Neural cell (in vitro differentiated cells): ENCODE data around the gene SYVN1. TPM values are rescaled to one million over a fixed set of nuclear protein-coding genes. Genes with fewer than 3 reads are reported as not detected.

Experiments
- H2AFZ ChIP-seq: fragments of 200-600, 300-800 bp; sonication (generic), shearing (Covaris generic); 2 replicates; pipeline ENCODE4 v1.6.0; 2014; ENCODE audit warnings: low read depth, mild to moderate bottlenecking, antibody characterized with exemption, low read length, moderate library complexity
- H3F3A ChIP-seq: fragments of 200-600 bp; shearing (Covaris generic); 2 replicates; pipeline ENCODE4 v1.6.1; 2016; ENCODE audit warnings: mild to moderate bottlenecking, moderate library complexity, mixed read lengths, antibody characterized with exemption, low read length; ENCODE audit not compliant: insufficient read depth, poor library complexity, severe bottlenecking
- H3K27ac ChIP-seq: fragments of 200-600, 300-800 bp; sonication (generic), shearing (Covaris generic); 2 replicates; pipeline ENCODE4 v1.5.1; 2014; ENCODE audit warnings: mild to moderate bottlenecking, low read length, moderate library complexity
- H3K27me3 ChIP-seq: fragments of 300-800, 200-600 bp; sonication (generic), shearing (Covaris generic); 2 replicates; pipeline ENCODE4 v1.6.0; 2014; ENCODE audit warnings: mild to moderate bottlenecking, low read depth, low read length, moderate library complexity; ENCODE audit not compliant: insufficient read depth
- H3K36me3 ChIP-seq: fragments of 300-800, 200-600 bp; sonication (generic), shearing (Covaris generic); 2 replicates; pipeline ENCODE4 v1.5.1; 2014; ENCODE audit warnings: mild to moderate bottlenecking, antibody characterized with exemption, low read length, moderate library complexity; ENCODE audit not compliant: insufficient read depth
- H3K4me2 ChIP-seq: fragments of 300-800, 200-600 bp; sonication (generic), shearing (Covaris generic); 2 replicates; pipeline ENCODE4 v1.6.0; 2014; ENCODE audit warnings: mild to moderate bottlenecking, low read length
- H3K4me3 ChIP-seq: fragments of 300-800, 200-600 bp; sonication (generic), shearing (Covaris generic); 2 replicates; pipeline ENCODE4 v1.5.1; 2014; ENCODE audit warnings: mild to moderate bottlenecking, low read length, moderate library complexity
- H3K79me2 ChIP-seq: fragments of 200-600 bp; shearing (Covaris generic); replicated peaks from 2 replicates; pipeline ENCODE4 v1.6.0; 2014; ENCODE audit warnings: mild to moderate bottlenecking, low read length, moderate library complexity; ENCODE audit not compliant: insufficient read depth
- H3K9ac ChIP-seq: fragments of 300-800, 200-600 bp; sonication (generic), shearing (Covaris generic); 2 replicates; pipeline ENCODE4 v1.6.1; 2016; ENCODE audit warnings: mild to moderate bottlenecking, low read length, mixed read lengths
- H3K9me2 ChIP-seq: fragments of 200-600 bp; shearing (Covaris generic); 2 replicates; pipeline ENCODE4 v1.6.1; 2016; ENCODE audit warnings: mild to moderate bottlenecking, low read length, mixed read lengths; ENCODE audit not compliant: insufficient read depth
- H3K9me3 ChIP-seq: fragments of 200-600, 300-800 bp; sonication (generic), shearing (Covaris generic); 2 replicates; pipeline ENCODE4 v1.6.1; 2016; ENCODE audit warnings: mild to moderate bottlenecking, mixed run types, low read length, moderate library complexity, mixed read lengths
- H4K20me1 ChIP-seq: fragments of 200-600 bp; shearing (Covaris generic); 2 replicates; pipeline ENCODE4 v1.6.1; 2016; ENCODE audit warnings: mild to moderate bottlenecking, mixed run types; ENCODE audit not compliant: insufficient read depth
- EP300 ChIP-seq: fragments of 450-650 bp; conservative IDR thresholded peaks from 2 replicates; pipeline ENCODE4 v1.6.1; 2014; ENCODE audit warnings: antibody characterized with exemption, mild to moderate bottlenecking, moderate library complexity; ENCODE audit not compliant: poor library complexity, severe bottlenecking
- EZH2 ChIP-seq: fragments of 200-600, 300-800 bp; shearing (Covaris generic), sonication (generic); IDR thresholded peaks from 2 replicates; pipeline ENCODE4 v1.6.1; 2014; ENCODE audit warnings: antibody characterized with exemption, low read length, borderline replicate concordance, mild to moderate bottlenecking; ENCODE audit not compliant: insufficient read depth, poor library complexity, severe bottlenecking
- MXI1 ChIP-seq: fragments of 450-650 bp; conservative IDR thresholded peaks from 2 replicates; pipeline ENCODE4 v1.6.1; 2014; ENCODE audit warnings: antibody characterized with exemption, mild to moderate bottlenecking; ENCODE audit not compliant: poor library complexity, severe bottlenecking
- POLR2AphosphoS5 ChIP-seq: IDR thresholded peaks from 2 replicates; pipeline ENCODE4 v1.6.1; 2012
- RAD21 ChIP-seq: fragments of 450-650 bp; conservative IDR thresholded peaks from 2 replicates; pipeline ENCODE4 v1.6.1; 2014; ENCODE audit warnings: antibody characterized with exemption, mild to moderate bottlenecking, moderate library complexity
- SMC3 ChIP-seq: fragments of 450-650 bp; conservative IDR thresholded peaks from 2 replicates; pipeline ENCODE4 v1.6.1; 2014; ENCODE audit warnings: antibody characterized with exemption, mild to moderate bottlenecking, moderate library complexity; ENCODE audit not compliant: poor library complexity
- TAF1 ChIP-seq: IDR thresholded peaks from 2 replicates; pipeline ENCODE4 v1.6.1; 2012; ENCODE audit warnings: low read depth
- polyA plus RNA-seq: library from polyadenylated mRNA; depleted of rRNA; stranded (reverse); fragments of >200 nt; gene quantifications from 2 replicates; pipeline ENCODE4 v1.2.3, GENCODE V29; 2014
- TF ChIP-seq, protein P1 (sequence below): IDR thresholded peaks from 2 replicates; pipeline ENCODE4 v1.6.1; 2012; ENCODE audit warnings: borderline replicate concordance
- TF ChIP-seq, protein P2 (sequence below): fragments of 450-650 bp; IDR thresholded peaks from 2 replicates; pipeline ENCODE4 v1.5.1; 2014; ENCODE audit warnings: antibody characterized with exemption, mild to moderate bottlenecking, moderate library complexity; ENCODE audit not compliant: poor library complexity, severe bottlenecking

SYVN1 gene
- polyA plus RNA-seq, 1 donor from 2014 or later = 12.8 TPM

DNA sequence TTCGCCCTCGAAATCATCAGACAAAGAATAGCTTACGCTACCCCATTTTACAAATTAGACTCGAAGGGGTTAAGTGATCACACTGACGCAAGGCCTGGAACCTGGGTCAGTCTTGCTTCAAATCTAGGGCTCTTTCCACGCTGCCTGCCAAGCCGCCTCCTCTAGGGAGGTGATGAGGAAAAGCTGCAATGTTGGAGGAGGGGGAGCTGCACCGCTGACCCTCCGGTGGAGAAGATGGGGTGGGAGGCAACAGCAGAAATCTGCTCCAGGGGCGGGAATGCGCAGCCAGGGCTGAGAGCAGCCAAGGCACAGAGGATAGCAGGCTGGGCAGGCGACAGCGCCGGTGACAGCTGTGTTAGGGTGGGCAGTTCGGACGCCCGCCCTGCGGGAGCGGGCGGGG lies 595 bp downstream of the SYVN1 start:
- TF ChIP-seq POLR2AphosphoS5 (no peak), TAF1 (no peak), EZH2 (no peak), RAD21 (no peak)
- TF ChIP-seq, protein P1, sequence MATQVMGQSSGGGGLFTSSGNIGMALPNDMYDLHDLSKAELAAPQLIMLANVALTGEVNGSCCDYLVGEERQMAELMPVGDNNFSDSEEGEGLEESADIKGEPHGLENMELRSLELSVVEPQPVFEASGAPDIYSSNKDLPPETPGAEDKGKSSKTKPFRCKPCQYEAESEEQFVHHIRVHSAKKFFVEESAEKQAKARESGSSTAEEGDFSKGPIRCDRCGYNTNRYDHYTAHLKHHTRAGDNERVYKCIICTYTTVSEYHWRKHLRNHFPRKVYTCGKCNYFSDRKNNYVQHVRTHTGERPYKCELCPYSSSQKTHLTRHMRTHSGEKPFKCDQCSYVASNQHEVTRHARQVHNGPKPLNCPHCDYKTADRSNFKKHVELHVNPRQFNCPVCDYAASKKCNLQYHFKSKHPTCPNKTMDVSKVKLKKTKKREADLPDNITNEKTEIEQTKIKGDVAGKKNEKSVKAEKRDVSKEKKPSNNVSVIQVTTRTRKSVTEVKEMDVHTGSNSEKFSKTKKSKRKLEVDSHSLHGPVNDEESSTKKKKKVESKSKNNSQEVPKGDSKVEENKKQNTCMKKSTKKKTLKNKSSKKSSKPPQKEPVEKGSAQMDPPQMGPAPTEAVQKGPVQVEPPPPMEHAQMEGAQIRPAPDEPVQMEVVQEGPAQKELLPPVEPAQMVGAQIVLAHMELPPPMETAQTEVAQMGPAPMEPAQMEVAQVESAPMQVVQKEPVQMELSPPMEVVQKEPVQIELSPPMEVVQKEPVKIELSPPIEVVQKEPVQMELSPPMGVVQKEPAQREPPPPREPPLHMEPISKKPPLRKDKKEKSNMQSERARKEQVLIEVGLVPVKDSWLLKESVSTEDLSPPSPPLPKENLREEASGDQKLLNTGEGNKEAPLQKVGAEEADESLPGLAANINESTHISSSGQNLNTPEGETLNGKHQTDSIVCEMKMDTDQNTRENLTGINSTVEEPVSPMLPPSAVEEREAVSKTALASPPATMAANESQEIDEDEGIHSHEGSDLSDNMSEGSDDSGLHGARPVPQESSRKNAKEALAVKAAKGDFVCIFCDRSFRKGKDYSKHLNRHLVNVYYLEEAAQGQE = no peak
- TF ChIP-seq, protein P2, sequence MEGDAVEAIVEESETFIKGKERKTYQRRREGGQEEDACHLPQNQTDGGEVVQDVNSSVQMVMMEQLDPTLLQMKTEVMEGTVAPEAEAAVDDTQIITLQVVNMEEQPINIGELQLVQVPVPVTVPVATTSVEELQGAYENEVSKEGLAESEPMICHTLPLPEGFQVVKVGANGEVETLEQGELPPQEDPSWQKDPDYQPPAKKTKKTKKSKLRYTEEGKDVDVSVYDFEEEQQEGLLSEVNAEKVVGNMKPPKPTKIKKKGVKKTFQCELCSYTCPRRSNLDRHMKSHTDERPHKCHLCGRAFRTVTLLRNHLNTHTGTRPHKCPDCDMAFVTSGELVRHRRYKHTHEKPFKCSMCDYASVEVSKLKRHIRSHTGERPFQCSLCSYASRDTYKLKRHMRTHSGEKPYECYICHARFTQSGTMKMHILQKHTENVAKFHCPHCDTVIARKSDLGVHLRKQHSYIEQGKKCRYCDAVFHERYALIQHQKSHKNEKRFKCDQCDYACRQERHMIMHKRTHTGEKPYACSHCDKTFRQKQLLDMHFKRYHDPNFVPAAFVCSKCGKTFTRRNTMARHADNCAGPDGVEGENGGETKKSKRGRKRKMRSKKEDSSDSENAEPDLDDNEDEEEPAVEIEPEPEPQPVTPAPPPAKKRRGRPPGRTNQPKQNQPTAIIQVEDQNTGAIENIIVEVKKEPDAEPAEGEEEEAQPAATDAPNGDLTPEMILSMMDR = no peak
- H4K20me1 ChIP-seq = no peaks in the 10 kb centered on the region
- H3K9me3 ChIP-seq = no peaks in the 10 kb centered on the region
- H3K9me2 ChIP-seq = no peaks in the 10 kb centered on the region
- peak overlapping the region; percentile 97 for H3K9ac ChIP-seq
- peak overlapping the region; percentile 87 for H2AFZ ChIP-seq
- peak overlapping the region; percentile 95 for H3K4me2 ChIP-seq
- no peaks in the 10 kb centered on the region for H3K27me3 ChIP-seq
- no peaks in the 10 kb centered on the region for H3K36me3 ChIP-seq
- peak overlapping the region; percentile 100 for H3K4me3 ChIP-seq
- peaks cover 16% of the 10 kb centered on the region for H3K79me2 ChIP-seq
- H3K27ac ChIP-seq = peak overlapping the region; percentile 98
- H3F3A ChIP-seq = peaks cover 5% of the 10 kb centered on the region

DNA sequence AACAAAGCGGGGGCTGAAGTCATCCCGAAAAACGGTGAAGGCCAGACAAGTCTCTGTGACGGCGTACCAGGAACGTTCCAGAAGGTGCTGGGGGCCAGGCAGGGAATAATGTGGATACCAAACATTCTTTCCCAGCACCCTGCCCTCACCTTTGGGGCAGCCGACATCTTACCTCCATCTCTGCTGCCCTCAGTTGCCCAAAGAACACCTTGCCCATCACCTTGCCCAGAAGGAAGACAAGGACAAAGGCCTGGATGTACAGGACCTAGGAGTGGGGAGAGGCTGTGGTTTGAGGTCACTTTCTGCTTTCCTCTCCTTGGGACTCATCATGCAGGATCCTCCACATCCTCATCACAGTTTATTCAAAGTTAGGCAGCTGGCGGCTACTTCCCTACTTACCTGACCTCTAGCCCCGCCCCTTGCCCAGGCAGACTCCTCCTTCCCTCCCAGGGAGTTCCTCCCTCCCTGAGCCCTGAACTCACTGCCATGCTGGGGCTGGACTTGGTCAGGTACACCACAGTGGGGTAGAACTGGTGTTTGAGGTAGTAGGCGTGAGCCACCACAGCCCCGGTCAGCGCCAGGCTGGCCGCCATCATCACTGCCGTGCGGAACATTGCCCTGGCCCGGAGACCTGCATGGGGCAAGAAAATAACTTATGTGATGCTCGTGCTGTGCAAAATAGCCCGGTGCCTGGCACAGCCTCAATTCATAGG lies 1.2 kb downstream of the SYVN1 start:
- Histone ChIP-seq H3K27ac (peak overlapping the region; percentile 98), H3K27me3 (no peaks in the 10 kb centered on the region), H3K79me2 (peaks cover 16% of the 10 kb centered on the region), H3K9ac (peak overlapping the region; percentile 97), H3K36me3 (no peaks in the 10 kb centered on the region), H3K4me3 (peak overlapping the region; percentile 100), H3K4me2 (peak overlapping the region; percentile 95), H3F3A (peaks cover 5% of the 10 kb centered on the region), H3K9me3 (no peaks in the 10 kb centered on the region), H3K9me2 (no peaks in the 10 kb centered on the region), H2AFZ (no peak overlapping the region), H4K20me1 (no peaks in the 10 kb centered on the region)
- TF ChIP-seq EZH2 = no peak
- no peak for TF ChIP-seq TAF1
- TF ChIP-seq, protein P1 = no peak
- no peak for TF ChIP-seq EP300
- no peak for TF ChIP-seq MXI1
- TF ChIP-seq, protein P2 = no peak
- no peak for TF ChIP-seq SMC3
- TF ChIP-seq RAD21 = no peak
- TF ChIP-seq POLR2AphosphoS5 = no peak
